HCT116 (cell line): ENCODE data around the gene KCNH2. TPM values are rescaled to one million over a fixed set of nuclear protein-coding genes. Genes with fewer than 3 reads are reported as not detected.
"Not testable (repeated sequence)": the region's sequence is repeated elsewhere in the genome, so short reads cannot be mapped to it uniquely, and the experiment has no call there.

ENCODE experiments used
- ATAC-seq: fragments of 200-7000 bp; cut with Tn5 transposase; 2 replicates; pipeline ENCODE4 v1.9.1; 2020; ENCODE audit warnings: mild to moderate bottlenecking, moderate library complexity
- BruUV-seq: library from RNA; stranded (reverse); fragments of 400-500 nt; replicated peaks from 2 replicates; lab custom pipeline; 2021; lab: Mats Ljungman, UMichigan
- CTCF ChIA-PET: fragments of 300-600 bp; sonication (Branson Sonifier 250); formaldehyde crosslinking; loops from one replicate; lab custom pipeline; 2021; ENCODE audit warnings: antibody characterized with exemption; lab: Charles Lee
- POLR2A ChIA-PET: fragments of 300-600, 350-600 bp; sonication (Branson Sonifier 250); formaldehyde crosslinking; loops from one replicate; lab custom pipeline; 2021; ENCODE audit warnings: antibody characterized with exemption; lab: Charles Lee
- RAD21 ChIA-PET, 2 experiments: fragments of 300-600 bp; sonication (Branson Sonifier 250); formaldehyde crosslinking; loops; one replicate each; lab custom pipeline; 2023; ENCODE audit warnings: low total read pairs in 2 of 2; ENCODE audit not compliant: uncharacterized antibody in 2 of 2, unreplicated experiment in 2 of 2, low non-redundant PET in 1 of 2; lab: Charles Lee
- DNase-seq: peaks from one replicate; pipeline ENCODE4 v3.0.0-alpha.2; 2010; ENCODE audit warnings: low read depth, low spot score
- H2AFZ ChIP-seq: fragments of 200-600 bp; shearing (Covaris generic), sonication (generic); 2 replicates; pipeline ENCODE4 v1.6.1; 2017; ENCODE audit warnings: low read depth, mixed run types, mixed read lengths, antibody characterized with exemption, low read length; ENCODE audit not compliant: poor library complexity, severe bottlenecking
- H3K27ac ChIP-seq: 2 replicates; pipeline ENCODE4 v1.5.1; 2012; ENCODE audit warnings: low read depth, low read length
- H3K27me3 ChIP-seq: fragments of 200-600 bp; sonication (generic); 2 replicates; pipeline ENCODE4 v1.6.1; 2016; ENCODE audit warnings: mixed run types, low read length, mixed read lengths; ENCODE audit not compliant: insufficient read depth
- H3K36me3 ChIP-seq, 2 experiments: fragments of 200-500 bp in 1 of 2; fragments of 200-600 bp in 1 of 2; sonication (Bioruptor generic) in 1 of 2; sonication (generic) in 1 of 2; 2 replicates each; pipeline versions ENCODE4 v1.5.1 to v1.6.1; 2014 to 2016; ENCODE audit warnings: low read length in 2 of 2, inconsistent platforms in 1 of 2, mixed read lengths in 1 of 2, mixed run types in 1 of 2; ENCODE audit not compliant: insufficient read depth in 2 of 2, control insufficient read depth in 1 of 2
- H3K4me1 ChIP-seq, 2 experiments: fragments of 200-600 bp in 1 of 2; sonication (generic) in 1 of 2; 2 replicates each; pipeline versions ENCODE4 v1.5.1 to v1.6.1; 2012 to 2017; ENCODE audit warnings: low read length in 2 of 2, inconsistent platforms in 1 of 2, mild to moderate bottlenecking in 1 of 2, mixed read lengths in 1 of 2, mixed run types in 1 of 2, moderate library complexity in 1 of 2; ENCODE audit not compliant: insufficient read depth in 2 of 2, control insufficient read depth in 1 of 2
- H3K4me2 ChIP-seq: fragments of 200-600 bp; sonication (generic); 2 replicates; pipeline ENCODE4 v1.6.1; 2017; ENCODE audit warnings: mixed run types, low read length, mixed read lengths
- H3K4me3 ChIP-seq, 2 experiments: fragments of 200-600 bp in 1 of 2; sonication (generic) in 1 of 2; replicated peaks in 1 of 2; 2 replicates each; pipeline ENCODE4 v1.5.1; 2011 to 2016; ENCODE audit warnings: low read length in 2 of 2, control low read depth in 1 of 2, low read depth in 1 of 2, mild to moderate bottlenecking in 1 of 2, mixed read lengths in 1 of 2, mixed run types in 1 of 2
- H3K79me2 ChIP-seq: fragments of 200-600 bp; sonication (generic); 2 replicates; pipeline ENCODE4 v1.6.1; 2017; ENCODE audit warnings: mild to moderate bottlenecking, mixed run types, low read length, moderate library complexity, mixed read lengths; ENCODE audit not compliant: insufficient read depth
- H3K9ac ChIP-seq: fragments of 200-600 bp; sonication (generic); 2 replicates; pipeline ENCODE4 v1.6.1; 2016; ENCODE audit warnings: low read length, mixed read lengths
- H3K9me2 ChIP-seq: fragments of 200-600 bp; sonication (generic), shearing (Covaris generic); 2 replicates; pipeline ENCODE4 v1.6.1; 2017; ENCODE audit warnings: mixed run types, mild to moderate bottlenecking, moderate library complexity; ENCODE audit not compliant: insufficient read depth
- H3K9me3 ChIP-seq, 2 experiments: fragments of 200-500 bp in 1 of 2; fragments of 200-600 bp in 1 of 2; sonication (Bioruptor generic) in 1 of 2; sonication (generic) in 1 of 2; 2 replicates each; pipeline ENCODE4 v1.6.1; 2014 to 2017; ENCODE audit warnings: low read length in 2 of 2, mixed read lengths in 2 of 2, inconsistent platforms in 1 of 2, low read depth in 1 of 2, mild to moderate bottlenecking in 1 of 2, mixed run types in 1 of 2, moderate library complexity in 1 of 2; ENCODE audit not compliant: control insufficient read depth in 1 of 2, insufficient read depth in 1 of 2
- H4K20me1 ChIP-seq: fragments of 200-600 bp; sonication (generic), shearing (Covaris generic); 2 replicates; pipeline ENCODE4 v1.6.1; 2017; ENCODE audit warnings: mixed run types, mild to moderate bottlenecking, moderate library complexity; ENCODE audit not compliant: insufficient read depth
- EGR1 ChIP-seq: IDR thresholded peaks from 2 replicates; pipeline ENCODE4 v1.6.1; 2012; ENCODE audit warnings: low read depth
- ELF1 ChIP-seq: IDR thresholded peaks from 2 replicates; pipeline ENCODE4 v1.6.1; 2012; ENCODE audit warnings: low read depth, borderline replicate concordance
- EZH2 ChIP-seq: fragments of 200-600 bp; sonication (generic); IDR thresholded peaks from 2 replicates; pipeline ENCODE4 v1.6.1; 2017; ENCODE audit warnings: antibody characterized with exemption, mixed run types
- EZH2phosphoT487 ChIP-seq: fragments of 200-600 bp; IDR thresholded peaks from 2 replicates; pipeline ENCODE4 v1.6.1; 2018; ENCODE audit warnings: antibody characterized with exemption, borderline replicate concordance
- FOSL1 ChIP-seq: IDR thresholded peaks from 2 replicates; pipeline ENCODE4 v1.6.1; 2012; ENCODE audit warnings: low read depth
- JUND ChIP-seq: IDR thresholded peaks from 2 replicates; pipeline ENCODE4 v1.6.1; 2012
- POLR2A ChIP-seq: IDR thresholded peaks from 2 replicates; pipeline ENCODE4 v1.7.0; 2011; ENCODE audit warnings: borderline replicate concordance; ENCODE audit not compliant: insufficient read depth, insufficient read length; ENCODE audit errors: extremely low read depth
- TCF7L2 ChIP-seq: IDR thresholded peaks from 2 replicates; pipeline ENCODE4 v1.7.0; 2011; ENCODE audit warnings: borderline replicate concordance, inconsistent platforms; ENCODE audit not compliant: insufficient read depth, insufficient read length; ENCODE audit errors: extremely low read depth
- YY1 ChIP-seq: IDR thresholded peaks from 2 replicates; pipeline ENCODE4 v1.6.1; 2011; ENCODE audit warnings: low read length, low read depth, moderate library complexity, mild to moderate bottlenecking; ENCODE audit not compliant: insufficient replicate concordance; ENCODE audit errors: extremely low read depth
- ZFX ChIP-seq: fragments of 450-650 bp; IDR thresholded peaks from 2 replicates; pipeline ENCODE4 v1.6.1; 2017
- intact Hi-C: fragments of 100-400 bp; cut with micrococcal nuclease; formaldehyde crosslinking; loops from 2 replicates; pipeline ENCODE4 v1.10.0; 2022
- total RNA-seq: library from RNA; stranded (reverse); gene quantifications from one replicate; pipeline ENCODE4 v1.2.1, GENCODE V29; 2021; ENCODE audit not compliant: unreplicated experiment
- TF ChIP-seq, protein P1 (sequence below): IDR thresholded peaks from 2 replicates; pipeline ENCODE4 v1.6.1; 2012
- TF ChIP-seq, protein P2 (sequence below): IDR thresholded peaks from 2 replicates; pipeline ENCODE4 v1.6.1; 2012; ENCODE audit warnings: low read depth

Gene KCNH2
- total RNA-seq, 1 experiment from 2014 or later = 9.7 TPM

DNA sequence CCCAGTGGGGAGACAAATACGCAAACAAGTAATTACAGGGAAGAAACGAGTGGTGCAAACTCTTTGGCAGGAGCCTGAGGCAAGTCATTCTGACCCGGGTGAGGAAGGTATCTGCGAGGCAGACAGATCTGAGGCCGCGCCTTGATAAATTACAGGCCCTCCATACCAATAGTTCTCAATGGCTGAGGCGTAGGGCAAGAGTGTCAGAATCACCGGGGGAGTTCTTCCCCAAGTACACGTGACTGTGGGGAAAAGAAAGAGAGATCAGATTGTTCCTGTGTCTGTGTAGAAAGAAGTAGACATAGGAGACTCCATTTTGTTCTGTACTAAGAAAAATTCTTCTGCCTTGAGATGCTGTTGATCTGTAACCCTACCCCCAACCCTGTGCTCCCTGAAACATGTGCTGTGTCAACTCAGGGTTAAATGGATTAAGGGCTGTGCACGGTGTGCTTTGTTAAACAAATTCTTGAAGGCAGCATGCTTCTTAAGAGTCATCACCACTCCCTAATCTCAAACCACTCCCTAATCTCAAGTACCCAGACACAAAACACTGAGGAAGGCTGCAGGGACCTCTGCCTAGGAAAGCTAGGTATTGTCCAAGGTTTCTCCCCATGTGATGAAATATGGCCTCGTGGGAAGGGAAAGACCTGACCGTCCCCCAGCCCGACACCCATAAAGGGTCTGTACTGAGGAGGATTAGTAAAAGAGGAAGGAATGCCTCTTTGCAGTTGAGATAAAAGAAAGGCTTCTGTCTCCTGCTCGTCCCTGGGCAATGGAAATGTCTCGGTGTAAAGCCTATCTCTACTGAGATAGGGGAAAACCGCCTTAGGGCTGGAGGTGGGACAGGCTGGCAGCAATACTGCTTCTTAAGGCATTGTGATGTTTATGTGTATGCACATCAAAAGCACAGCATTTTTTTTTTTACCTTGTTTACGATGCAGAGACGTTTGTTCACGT, 48.9 kb upstream of the KCNH2 start:
- H4K20me1 ChIP-seq, H3K9me2 ChIP-seq, H3K27me3 ChIP-seq, H3K79me2 ChIP-seq, BruUV-seq, H3K9me3 ChIP-seq, H3K36me3 ChIP-seq, ATAC-seq, H3K27ac ChIP-seq, DNase-seq: not testable (repeated sequence)
- CTCF ChIA-PET = interaction anchor here (1.5 kb wide), 2 partner anchors 8 to 36 kb away, joined by 6 to 33 read pairs; partner anchors contain the start of gene NOS3
- POLR2A ChIA-PET = interaction anchor here (0.8 to 2.0 kb wide), 8 partner anchors 8 to 200 kb away, joined by 3 to 11 read pairs (median 4); partner anchors contain the start of gene ABCF2
- RAD21 ChIA-PET = interaction anchor here in 1 of 2 experiments (1.2 kb wide), 1 partner anchor 62 kb away, joined by 4 read pairs; no protein-coding TSS in a partner anchor
- Histone ChIP-seq H3K4me3 (peak overlapping the region in 1 of 2 experiments; percentile 72; a peak in 1 of 4 replicates), H3K4me2 (peak overlapping the region; percentile 80), H2AFZ (peak overlapping the region; percentile 2), H3K4me1 (peaks cover 6 to 54% of the 10 kb centered on the region in 2 experiments), H3K9ac (peak overlapping the region; percentile 77; the same call in 1 of the 2 replicates)
- intact Hi-C loops = loop anchor here (5.0 kb wide), 1 partner anchor 85 kb away; no protein-coding TSS in a partner anchor

DNA sequence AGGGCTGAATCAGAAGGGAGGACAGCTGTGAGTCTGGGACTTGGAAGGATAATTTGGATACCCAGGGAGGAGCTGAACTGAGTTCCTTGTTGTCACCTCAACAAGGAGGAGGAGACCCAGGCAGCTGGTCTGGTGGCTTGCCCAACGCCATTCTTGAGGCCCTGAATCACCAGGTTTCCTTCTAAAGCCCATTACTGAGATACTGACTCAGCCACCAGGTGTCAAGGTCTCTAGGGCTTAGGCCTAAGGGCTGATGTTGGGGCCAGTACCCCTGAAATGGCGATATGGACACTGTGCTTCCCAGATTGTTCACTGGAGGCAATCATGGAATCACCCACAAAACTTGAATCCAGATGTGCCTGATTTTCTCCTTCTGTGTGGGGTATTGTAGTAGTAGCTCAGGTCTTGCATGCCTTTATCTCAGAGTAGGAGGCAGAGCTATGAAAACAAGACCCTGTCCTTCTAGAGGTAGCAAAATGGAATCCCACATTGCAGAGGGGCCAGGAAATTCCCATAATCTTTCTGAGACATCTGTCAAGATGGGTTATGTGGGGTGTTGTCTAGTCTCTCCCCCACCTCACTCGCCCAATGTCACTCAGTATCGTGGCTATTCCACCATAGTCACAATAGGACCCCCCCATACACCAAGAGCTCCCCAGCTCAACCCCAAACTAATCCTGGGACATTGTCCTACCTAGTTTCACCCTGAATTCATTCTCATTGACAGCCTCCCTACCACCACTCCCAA, 48.0 kb upstream of the KCNH2 start:
- intact Hi-C loops = loop anchor here (5.0 kb wide), 1 partner anchor 86 kb away; no protein-coding TSS in a partner anchor
- TF ChIP-seq JUND (no peak), TCF7L2 (no peak), YY1 (no peak), ELF1 (no peak), POLR2A (no peak), EZH2phosphoT487 (no peak), EZH2 (no peak), EGR1 (no peak), FOSL1 (no peak), ZFX (no peak)
- TF ChIP-seq, protein P1, sequence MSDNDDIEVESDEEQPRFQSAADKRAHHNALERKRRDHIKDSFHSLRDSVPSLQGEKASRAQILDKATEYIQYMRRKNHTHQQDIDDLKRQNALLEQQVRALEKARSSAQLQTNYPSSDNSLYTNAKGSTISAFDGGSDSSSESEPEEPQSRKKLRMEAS = no peak
- TF ChIP-seq, protein P2, sequence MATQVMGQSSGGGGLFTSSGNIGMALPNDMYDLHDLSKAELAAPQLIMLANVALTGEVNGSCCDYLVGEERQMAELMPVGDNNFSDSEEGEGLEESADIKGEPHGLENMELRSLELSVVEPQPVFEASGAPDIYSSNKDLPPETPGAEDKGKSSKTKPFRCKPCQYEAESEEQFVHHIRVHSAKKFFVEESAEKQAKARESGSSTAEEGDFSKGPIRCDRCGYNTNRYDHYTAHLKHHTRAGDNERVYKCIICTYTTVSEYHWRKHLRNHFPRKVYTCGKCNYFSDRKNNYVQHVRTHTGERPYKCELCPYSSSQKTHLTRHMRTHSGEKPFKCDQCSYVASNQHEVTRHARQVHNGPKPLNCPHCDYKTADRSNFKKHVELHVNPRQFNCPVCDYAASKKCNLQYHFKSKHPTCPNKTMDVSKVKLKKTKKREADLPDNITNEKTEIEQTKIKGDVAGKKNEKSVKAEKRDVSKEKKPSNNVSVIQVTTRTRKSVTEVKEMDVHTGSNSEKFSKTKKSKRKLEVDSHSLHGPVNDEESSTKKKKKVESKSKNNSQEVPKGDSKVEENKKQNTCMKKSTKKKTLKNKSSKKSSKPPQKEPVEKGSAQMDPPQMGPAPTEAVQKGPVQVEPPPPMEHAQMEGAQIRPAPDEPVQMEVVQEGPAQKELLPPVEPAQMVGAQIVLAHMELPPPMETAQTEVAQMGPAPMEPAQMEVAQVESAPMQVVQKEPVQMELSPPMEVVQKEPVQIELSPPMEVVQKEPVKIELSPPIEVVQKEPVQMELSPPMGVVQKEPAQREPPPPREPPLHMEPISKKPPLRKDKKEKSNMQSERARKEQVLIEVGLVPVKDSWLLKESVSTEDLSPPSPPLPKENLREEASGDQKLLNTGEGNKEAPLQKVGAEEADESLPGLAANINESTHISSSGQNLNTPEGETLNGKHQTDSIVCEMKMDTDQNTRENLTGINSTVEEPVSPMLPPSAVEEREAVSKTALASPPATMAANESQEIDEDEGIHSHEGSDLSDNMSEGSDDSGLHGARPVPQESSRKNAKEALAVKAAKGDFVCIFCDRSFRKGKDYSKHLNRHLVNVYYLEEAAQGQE = no peak

More for the DNA sequence above, 48.0 kb upstream of the KCNH2 start:
- no peak overlapping the region for H3K4me3 ChIP-seq
- BruUV-seq = no TSS peak
- ChIA-PET RAD21 (no interaction called here), POLR2A (interaction anchor here (1.1 kb wide), 1 partner anchor 36 kb away, joined by 3 read pairs; no protein-coding TSS in a partner anchor), CTCF (interaction anchor here (2.2 to 2.5 kb wide), 2 partner anchors 14 to 17 kb away, joined by 7 read pairs; no protein-coding TSS in a partner anchor)
- no peaks in the 10 kb centered on the region for H3K36me3 ChIP-seq
- H4K20me1 ChIP-seq = no peaks in the 10 kb centered on the region
- H3K4me2 ChIP-seq = peak overlapping the region; percentile 80
- DNase-seq = no peak
- no peaks in the 10 kb centered on the region for H3K9me3 ChIP-seq
- no peaks in the 10 kb centered on the region for H3K9me2 ChIP-seq
- 0 out of 2 replicates have a peak overlapping the region, but pooled peaks have one; percentile 19 for H3K9ac ChIP-seq
- ATAC-seq = no peak
- H3K4me1 ChIP-seq = peaks cover 6 to 54% of the 10 kb centered on the region in 2 experiments
- H3K27me3 ChIP-seq = no peaks in the 10 kb centered on the region
- peaks cover 6% of the 10 kb centered on the region for H3K79me2 ChIP-seq
- H2AFZ ChIP-seq = peak overlapping the region; percentile 2
- no peak overlapping the region for H3K27ac ChIP-seq
